ENCODE data around the gene HNRNPD. TPM values are rescaled to one million over a fixed set of nuclear protein-coding genes. Genes with fewer than 3 reads are reported as not detected.

HNRNPD gene
- total and polyA plus RNA-seq, 2 donors (not counting 1 experiment from before 2014, with no cell fraction given) = 24.1 to 58.6 TPM

- no peaks in the 10 kb centered on the region for H4K20me1 ChIP-seq (ENCODE audit: control insufficient read depth, extremely low read depth, insufficient read depth, low read length)
- H2AFZ ChIP-seq (ENCODE audit: low read length) = no peak overlapping the region
- no peaks in the 10 kb centered on the region for H3K4me1 ChIP-seq (ENCODE audit: control insufficient read depth, extremely low read depth, insufficient read depth, low read length)
- no peak for TF ChIP-seq EZH2 (IDR thresholded peaks at IDR 0.05; ENCODE audit: low read length, missing control alignments)
- TF ChIP-seq, protein P1, sequence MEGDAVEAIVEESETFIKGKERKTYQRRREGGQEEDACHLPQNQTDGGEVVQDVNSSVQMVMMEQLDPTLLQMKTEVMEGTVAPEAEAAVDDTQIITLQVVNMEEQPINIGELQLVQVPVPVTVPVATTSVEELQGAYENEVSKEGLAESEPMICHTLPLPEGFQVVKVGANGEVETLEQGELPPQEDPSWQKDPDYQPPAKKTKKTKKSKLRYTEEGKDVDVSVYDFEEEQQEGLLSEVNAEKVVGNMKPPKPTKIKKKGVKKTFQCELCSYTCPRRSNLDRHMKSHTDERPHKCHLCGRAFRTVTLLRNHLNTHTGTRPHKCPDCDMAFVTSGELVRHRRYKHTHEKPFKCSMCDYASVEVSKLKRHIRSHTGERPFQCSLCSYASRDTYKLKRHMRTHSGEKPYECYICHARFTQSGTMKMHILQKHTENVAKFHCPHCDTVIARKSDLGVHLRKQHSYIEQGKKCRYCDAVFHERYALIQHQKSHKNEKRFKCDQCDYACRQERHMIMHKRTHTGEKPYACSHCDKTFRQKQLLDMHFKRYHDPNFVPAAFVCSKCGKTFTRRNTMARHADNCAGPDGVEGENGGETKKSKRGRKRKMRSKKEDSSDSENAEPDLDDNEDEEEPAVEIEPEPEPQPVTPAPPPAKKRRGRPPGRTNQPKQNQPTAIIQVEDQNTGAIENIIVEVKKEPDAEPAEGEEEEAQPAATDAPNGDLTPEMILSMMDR (conservative IDR thresholded peaks at IDR 0.05 in 1 of 2, IDR thresholded peaks at IDR 0.05 in 1 of 2; ENCODE audit: low read depth in 1 of 2, low read length in 2 of 2) = no peak
- H3K79me2 ChIP-seq (ENCODE audit: control insufficient read depth, insufficient read depth, low read length) = peaks cover 9% of the 10 kb centered on the region
- no peak overlapping the region for H3K9ac ChIP-seq (ENCODE audit: insufficient read depth, low read length)
- H3K27me3 ChIP-seq (ENCODE audit: control insufficient read depth, insufficient read depth, low read length) = no peaks in the 10 kb centered on the region
- no peak for DNase-seq (ENCODE audit: low read depth in 2 of 2)
- no peak overlapping the region for H3K4me3 ChIP-seq (replicated peaks in 1 of 4; ENCODE audit: control extremely low read depth in 1 of 4, insufficient read depth in 1 of 4, low read depth in 3 of 4, low read length in 4 of 4)
- H3K4me2 ChIP-seq (ENCODE audit: extremely low read depth, insufficient read depth, low read length) = no peak overlapping the region
- H3K27ac ChIP-seq (ENCODE audit: insufficient read depth, low read length) = no peak overlapping the region
- no peaks in the 10 kb centered on the region for H3K9me3 ChIP-seq (ENCODE audit: control insufficient read depth, insufficient read depth, low read depth, low read length)
- H3K36me3 ChIP-seq (ENCODE audit: control insufficient read depth, insufficient read depth, low read length) = no peaks in the 10 kb centered on the region
These were observed 8.0 kb upstream of the HNRNPD start for GRCh38 chr4:82381661-82382296.

DNA sequence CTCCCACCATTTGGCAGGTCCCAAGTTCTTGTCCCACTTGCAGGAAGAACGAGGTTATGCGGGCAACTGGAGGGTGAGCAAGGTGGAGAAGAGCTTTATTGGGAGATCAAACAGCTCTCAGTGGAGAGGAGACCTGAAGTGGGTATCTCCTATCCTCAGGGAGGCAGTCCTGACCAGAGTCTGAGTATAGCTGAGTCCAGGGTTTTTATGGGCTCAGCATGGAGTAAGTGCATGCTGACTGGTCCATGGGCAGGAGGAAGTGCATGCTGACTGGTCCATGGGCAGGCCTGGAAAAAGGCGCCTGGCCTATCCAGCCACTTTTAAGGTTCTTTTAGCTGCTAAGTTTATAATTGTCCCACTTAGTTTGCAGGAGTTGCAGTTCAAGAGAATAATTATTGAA lies 7.4 kb upstream of the HNRNPD start:
- Histone ChIP-seq H3K27ac (ENCODE audit: insufficient read depth, low read length) (no peak overlapping the region), H2AFZ (ENCODE audit: low read length) (no peak overlapping the region), H3K4me1 (ENCODE audit: control insufficient read depth, extremely low read depth, insufficient read depth, low read length) (no peaks in the 10 kb centered on the region), H3K36me3 (ENCODE audit: control insufficient read depth, insufficient read depth, low read length) (no peaks in the 10 kb centered on the region), H3K4me2 (ENCODE audit: extremely low read depth, insufficient read depth, low read length) (no peak overlapping the region), H3K27me3 (ENCODE audit: control insufficient read depth, insufficient read depth, low read length) (no peaks in the 10 kb centered on the region), H3K9ac (ENCODE audit: insufficient read depth, low read length) (no peak overlapping the region), H3K4me3 (replicated peaks in 1 of 4; ENCODE audit: control extremely low read depth in 1 of 4, insufficient read depth in 1 of 4, low read depth in 3 of 4, low read length in 4 of 4) (no peak overlapping the region), H3K9me3 (ENCODE audit: control insufficient read depth, insufficient read depth, low read depth, low read length) (no peaks in the 10 kb centered on the region), H4K20me1 (ENCODE audit: control insufficient read depth, extremely low read depth, insufficient read depth, low read length) (no peaks in the 10 kb centered on the region), H3K79me2 (ENCODE audit: control insufficient read depth, insufficient read depth, low read length) (peaks cover 14% of the 10 kb centered on the region)
- no peak for DNase-seq (ENCODE audit: low read depth in 2 of 2)
- TF ChIP-seq EZH2 (IDR thresholded peaks at IDR 0.05; ENCODE audit: low read length, missing control alignments) = no peak
- TF ChIP-seq, protein P1 (conservative IDR thresholded peaks at IDR 0.05 in 1 of 2, IDR thresholded peaks at IDR 0.05 in 1 of 2; ENCODE audit: low read depth in 1 of 2, low read length in 2 of 2) = no peak

- Histone ChIP-seq H3K4me2 (ENCODE audit: extremely low read depth, insufficient read depth, low read length) (no peak overlapping the region), H3K27ac (ENCODE audit: insufficient read depth, low read length) (no peak overlapping the region), H3K9me3 (ENCODE audit: control insufficient read depth, insufficient read depth, low read depth, low read length) (no peaks in the 10 kb centered on the region), H3K4me3 (replicated peaks in 1 of 4; ENCODE audit: control extremely low read depth in 1 of 4, insufficient read depth in 1 of 4, low read depth in 3 of 4, low read length in 4 of 4) (no peak overlapping the region), H3K9ac (ENCODE audit: insufficient read depth, low read length) (no peak overlapping the region), H3K4me1 (ENCODE audit: control insufficient read depth, extremely low read depth, insufficient read depth, low read length) (peaks cover 2% of the 10 kb centered on the region), H4K20me1 (ENCODE audit: control insufficient read depth, extremely low read depth, insufficient read depth, low read length) (no peaks in the 10 kb centered on the region), H3K79me2 (ENCODE audit: control insufficient read depth, insufficient read depth, low read length) (peaks cover 18% of the 10 kb centered on the region), H2AFZ (ENCODE audit: low read length) (no peak overlapping the region), H3K36me3 (ENCODE audit: control insufficient read depth, insufficient read depth, low read length) (no peaks in the 10 kb centered on the region), H3K27me3 (ENCODE audit: control insufficient read depth, insufficient read depth, low read length) (no peaks in the 10 kb centered on the region)
- DNase-seq (ENCODE audit: low read depth in 2 of 2) = no peak
- no peak for TF ChIP-seq EZH2 (IDR thresholded peaks at IDR 0.05; ENCODE audit: low read length, missing control alignments)
- TF ChIP-seq, protein P1 (conservative IDR thresholded peaks at IDR 0.05 in 1 of 2, IDR thresholded peaks at IDR 0.05 in 1 of 2; ENCODE audit: low read depth in 1 of 2, low read length in 2 of 2) = no peak
These were observed 7.0 kb upstream of the HNRNPD start for GRCh38 chr4:82380831-82381230.
